MM.1S (cell line): Measurements from ENCODE around the gene RBMS3.

Source experiments
- DNase-seq: peaks from one replicate; pipeline ENCODE4 v3.0.0-alpha.2; 2015
- H2AFZ ChIP-seq: fragments of 300-600 bp; sonication (generic); 2 replicates; pipeline ENCODE4 v1.6.0; 2016; ENCODE audit warnings: antibody characterized with exemption, low read length
- H3F3A ChIP-seq: fragments of 300-600 bp; sonication (generic); 2 replicates; pipeline ENCODE4 v1.6.1; 2016; ENCODE audit warnings: mild to moderate bottlenecking, antibody characterized with exemption, low read length, moderate library complexity, mixed read lengths; ENCODE audit not compliant: insufficient read depth
- H3K27ac ChIP-seq: fragments of 300-600 bp; sonication (generic); 2 replicates; pipeline ENCODE4 v1.5.1; 2016; ENCODE audit warnings: mild to moderate bottlenecking, low read length
- H3K27me3 ChIP-seq: fragments of 300-600 bp; sonication (generic); replicated peaks from 2 replicates; pipeline ENCODE4 v1.6.0; 2016; ENCODE audit warnings: low read length; ENCODE audit not compliant: insufficient read depth
- H3K36me3 ChIP-seq: fragments of 300-600 bp; sonication (generic); replicated peaks from 2 replicates; pipeline ENCODE4 v1.6.1; 2016; ENCODE audit warnings: mild to moderate bottlenecking, low read length, mixed read lengths; ENCODE audit not compliant: insufficient read depth
- H3K4me1 ChIP-seq: fragments of 300-600 bp; sonication (generic); 2 replicates; pipeline ENCODE4 v1.6.1; 2016; ENCODE audit warnings: low read length, mixed read lengths
- H3K4me2 ChIP-seq: fragments of 300-600 bp; sonication (generic); 2 replicates; pipeline ENCODE4 v1.6.0; 2016; ENCODE audit warnings: low read depth, low read length
- H3K4me3 ChIP-seq: fragments of 300-600 bp; sonication (generic); 2 replicates; pipeline ENCODE4 v1.5.1; 2016; ENCODE audit warnings: low read length, mixed read lengths
- H3K79me2 ChIP-seq: fragments of 300-600 bp; sonication (generic); 2 replicates; pipeline ENCODE4 v1.6.1; 2016; ENCODE audit warnings: mixed run types, low read length, mixed read lengths
- H3K9ac ChIP-seq: fragments of 300-600 bp; sonication (generic); 2 replicates; pipeline ENCODE4 v1.6.1; 2016; ENCODE audit warnings: low read length, mixed read lengths
- H3K9me2 ChIP-seq: fragments of 300-600 bp; sonication (generic); replicated peaks from 2 replicates; pipeline ENCODE4 v1.6.1; 2016; ENCODE audit warnings: mild to moderate bottlenecking, low read length, mixed read lengths; ENCODE audit not compliant: insufficient read depth
- H3K9me3 ChIP-seq: fragments of 300-600 bp; sonication (generic); replicated peaks from 2 replicates; pipeline ENCODE4 v1.6.1; 2016; ENCODE audit warnings: mild to moderate bottlenecking, low read length, mixed read lengths; ENCODE audit not compliant: insufficient read depth
- H4K20me1 ChIP-seq: fragments of 300-600 bp; sonication (generic); 2 replicates; pipeline ENCODE4 v1.6.1; 2016; ENCODE audit warnings: mild to moderate bottlenecking, low read length, moderate library complexity, mixed read lengths; ENCODE audit not compliant: insufficient read depth
- EZH2 ChIP-seq: fragments of 300-600 bp; sonication (generic); optimal IDR thresholded peaks from 2 replicates; pipeline ENCODE3; 2017; ENCODE audit warnings: low read depth, mild to moderate bottlenecking, antibody characterized with exemption, low read length, mixed read lengths
- EZH2phosphoT487 ChIP-seq: fragments of 300-600 bp; sonication (generic); IDR thresholded peaks from 2 replicates; pipeline ENCODE4 v1.6.1; 2018; ENCODE audit warnings: antibody characterized with exemption, low read length
- TF ChIP-seq, protein P1 (sequence below): fragments of 300-600 bp; sonication (generic); IDR thresholded peaks from 2 replicates; pipeline ENCODE4 v1.5.1; 2016; ENCODE audit warnings: antibody characterized with exemption, low read length, mixed read lengths

Gene RBMS3

GRCh38 chr3:29291260-29291981 is 10.6 kb downstream of the RBMS3 start:
- Histone ChIP-seq H3K4me1 (no peaks in the 10 kb centered on the region), H3K9me2 (no peaks in the 10 kb centered on the region), H3K27ac (no peak overlapping the region), H3F3A (no peaks in the 10 kb centered on the region), H3K27me3 (no peaks in the 10 kb centered on the region), H3K9ac (no peak overlapping the region), H4K20me1 (no peaks in the 10 kb centered on the region), H2AFZ (no peak overlapping the region), H3K4me2 (no peak overlapping the region), H3K4me3 (no peak overlapping the region), H3K79me2 (no peaks in the 10 kb centered on the region), H3K36me3 (no peaks in the 10 kb centered on the region), H3K9me3 (no peaks in the 10 kb centered on the region)
- no peak for DNase-seq
- TF ChIP-seq EZH2phosphoT487 = no peak
- no peak for TF ChIP-seq EZH2
- TF ChIP-seq, protein P1, sequence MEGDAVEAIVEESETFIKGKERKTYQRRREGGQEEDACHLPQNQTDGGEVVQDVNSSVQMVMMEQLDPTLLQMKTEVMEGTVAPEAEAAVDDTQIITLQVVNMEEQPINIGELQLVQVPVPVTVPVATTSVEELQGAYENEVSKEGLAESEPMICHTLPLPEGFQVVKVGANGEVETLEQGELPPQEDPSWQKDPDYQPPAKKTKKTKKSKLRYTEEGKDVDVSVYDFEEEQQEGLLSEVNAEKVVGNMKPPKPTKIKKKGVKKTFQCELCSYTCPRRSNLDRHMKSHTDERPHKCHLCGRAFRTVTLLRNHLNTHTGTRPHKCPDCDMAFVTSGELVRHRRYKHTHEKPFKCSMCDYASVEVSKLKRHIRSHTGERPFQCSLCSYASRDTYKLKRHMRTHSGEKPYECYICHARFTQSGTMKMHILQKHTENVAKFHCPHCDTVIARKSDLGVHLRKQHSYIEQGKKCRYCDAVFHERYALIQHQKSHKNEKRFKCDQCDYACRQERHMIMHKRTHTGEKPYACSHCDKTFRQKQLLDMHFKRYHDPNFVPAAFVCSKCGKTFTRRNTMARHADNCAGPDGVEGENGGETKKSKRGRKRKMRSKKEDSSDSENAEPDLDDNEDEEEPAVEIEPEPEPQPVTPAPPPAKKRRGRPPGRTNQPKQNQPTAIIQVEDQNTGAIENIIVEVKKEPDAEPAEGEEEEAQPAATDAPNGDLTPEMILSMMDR = no peak

- Histone ChIP-seq H3K9me3 (no peaks in the 10 kb centered on the region), H3K4me2 (no peak overlapping the region), H3K27me3 (no peaks in the 10 kb centered on the region), H3K79me2 (no peaks in the 10 kb centered on the region), H3K4me1 (no peaks in the 10 kb centered on the region), H3K4me3 (no peak overlapping the region), H3F3A (no peaks in the 10 kb centered on the region), H2AFZ (no peak overlapping the region), H3K36me3 (no peaks in the 10 kb centered on the region), H3K27ac (no peak overlapping the region), H4K20me1 (no peaks in the 10 kb centered on the region), H3K9me2 (no peaks in the 10 kb centered on the region), H3K9ac (no peak overlapping the region)
- TF ChIP-seq EZH2 (no peak), EZH2phosphoT487 (no peak)
- TF ChIP-seq, protein P1 = no peak
- no peak for DNase-seq
Observed at GRCh38 chr3:29291982-29292363, 11.1 kb downstream of the RBMS3 start.

GRCh38 chr3:29293421-29293820 is 12.6 kb downstream of the RBMS3 start:
- no peaks in the 10 kb centered on the region for H4K20me1 ChIP-seq
- no peaks in the 10 kb centered on the region for H3F3A ChIP-seq
- no peaks in the 10 kb centered on the region for H3K9me2 ChIP-seq
- H3K9me3 ChIP-seq = no peaks in the 10 kb centered on the region
- H3K4me1 ChIP-seq = no peaks in the 10 kb centered on the region
- no peak for DNase-seq
- H3K79me2 ChIP-seq = no peaks in the 10 kb centered on the region
- no peaks in the 10 kb centered on the region for H3K27me3 ChIP-seq
- H3K9ac ChIP-seq = no peak overlapping the region
- no peak overlapping the region for H3K4me2 ChIP-seq
- no peak overlapping the region for H3K4me3 ChIP-seq
- no peak for TF ChIP-seq EZH2phosphoT487
- TF ChIP-seq EZH2 = no peak
- TF ChIP-seq, protein P1 = no peak
- H3K27ac ChIP-seq = no peak overlapping the region
- H3K36me3 ChIP-seq = no peaks in the 10 kb centered on the region
- H2AFZ ChIP-seq = no peak overlapping the region
